Jurkat, Clone E6-1 (cell line): ENCODE results near the gene INO80D.
"Not testable (repeated sequence)": the region's sequence is repeated elsewhere in the genome, so short reads cannot be mapped to it uniquely, and the experiment has no call there.

Source experiments
- DNase-seq: peaks from one replicate; pipeline ENCODE4 v3.0.0-alpha.2; 2011; ENCODE audit warnings: low read depth, low spot score
- H3K4me3 ChIP-seq: 2 replicates; pipeline ENCODE4 v1.5.1; 2011; ENCODE audit warnings: mild to moderate bottlenecking, low read length, control low read depth, moderate library complexity

INO80D gene

GRCh38 chr2:205989271-205990071 is 96.5 kb downstream of the INO80D start:
- H3K4me3 ChIP-seq, result no peak overlapping the region
- DNase-seq, result no peak

- not testable (repeated sequence) for H3K4me3 ChIP-seq, DNase-seq
Measured at GRCh38 chr2:205988681-205989080, 97.3 kb downstream of the INO80D start.

- DNase-seq, result no peak
Measured at GRCh38 chr2:205988274-205988673, 97.7 kb downstream of the INO80D start.

GRCh38 chr2:205986334-205986733 is 99.6 kb downstream of the INO80D start:
- not testable (repeated sequence) for H3K4me3 ChIP-seq, DNase-seq

More at GRCh38 chr2:205988274-205988673, 97.7 kb downstream of the INO80D start:
- H3K4me3 ChIP-seq, result no peak overlapping the region

GRCh38 chr2:205984381-205984780 is 101.6 kb downstream of the INO80D start:
- DNase-seq, result no peak
- H3K4me3 ChIP-seq, result no peak overlapping the region

- no peak overlapping the region for H3K4me3 ChIP-seq
- no peak for DNase-seq
Measured at GRCh38 chr2:205982776-205983327, 103.1 kb downstream of the INO80D start.

- not testable (repeated sequence) for DNase-seq, H3K4me3 ChIP-seq
Measured at GRCh38 chr2:205978728-205979127, 107.2 kb downstream of the INO80D start.

GRCh38 chr2:205977699-205978098 is 108.3 kb downstream of the INO80D start:
- H3K4me3 ChIP-seq, DNase-seq: not testable (repeated sequence)

- not testable (repeated sequence) for H3K4me3 ChIP-seq, DNase-seq
Measured at GRCh38 chr2:205976934-205977659, 108.9 kb downstream of the INO80D start.

- DNase-seq, result no peak
- H3K4me3 ChIP-seq, result no peak overlapping the region
Measured at GRCh38 chr2:205976120-205976814, 109.7 kb downstream of the INO80D start.

- H3K4me3 ChIP-seq, result no peak overlapping the region
- no peak for DNase-seq
Measured at GRCh38 chr2:205975082-205975949, 110.7 kb downstream of the INO80D start.

GRCh38 chr2:205972113-205972512 is 113.9 kb downstream of the INO80D start:
- no peak for DNase-seq
- no peak overlapping the region for H3K4me3 ChIP-seq

- no peak overlapping the region for H3K4me3 ChIP-seq
- no peak for DNase-seq
Measured at GRCh38 chr2:205970348-205970747, 115.6 kb downstream of the INO80D start.

- DNase-seq, result no peak
- H3K4me3 ChIP-seq, result no peak overlapping the region
Measured at GRCh38 chr2:205969584-205969983, 116.4 kb downstream of the INO80D start.

GRCh38 chr2:205967391-205968075 is 118.4 kb downstream of the INO80D start:
- H3K4me3 ChIP-seq, result no peak overlapping the region
- DNase-seq, result no peak

- DNase-seq, result no peak
Measured at GRCh38 chr2:205965707-205966106, 120.3 kb downstream of the INO80D start.

GRCh38 chr2:205964111-205964761 is 121.7 kb downstream of the INO80D start:
- no peak for DNase-seq

More at GRCh38 chr2:205965707-205966106, 120.3 kb downstream of the INO80D start:
- H3K4me3 ChIP-seq, result no peak overlapping the region

GRCh38 chr2:205959521-205959920 is 126.5 kb downstream of the INO80D start:
- H3K4me3 ChIP-seq, result no peak overlapping the region
- DNase-seq, result no peak

More at GRCh38 chr2:205964111-205964761, 121.7 kb downstream of the INO80D start:
- H3K4me3 ChIP-seq, result no peak overlapping the region
